Central memory CD8-positive, alpha-beta T cell (primary cell): ENCODE results near the gene FAM227A.

ENCODE experiments used
- ATAC-seq: fragments of 150-1000 bp; cut with Tn5 transposase; replicated peaks from 2 replicates; pipeline ENCODE4 v1.10.0; 2022; ENCODE audit warnings: mild to moderate bottlenecking, moderate FRiP score, moderate number of reproducible peaks; ENCODE audit not compliant: poor library complexity, severe bottlenecking; ENCODE audit errors: extremely low read depth
- DNase-seq, 2 donors: peaks; one replicate each; pipeline ENCODE4 v3.0.0; 2021; ENCODE audit warnings: low spot score in 2 of 2
- H3K27ac Mint-ChIP-seq: one replicate; pipeline ENCODE4 v1.8.0; 2022; ENCODE audit warnings: low read depth, mild to moderate bottlenecking, moderate library complexity, mixed read lengths
- H3K27me3 Mint-ChIP-seq: one replicate; pipeline ENCODE4 v1.8.0; 2022; ENCODE audit warnings: mixed read lengths
- H3K36me3 Mint-ChIP-seq: one replicate; pipeline ENCODE4 v1.8.0; 2022; ENCODE audit warnings: mild to moderate bottlenecking, moderate library complexity, mixed read lengths; ENCODE audit not compliant: insufficient read depth
- H3K4me1 Mint-ChIP-seq: one replicate; pipeline ENCODE4 v1.8.0; 2022; ENCODE audit warnings: mixed read lengths
- H3K4me3 Mint-ChIP-seq: one replicate; pipeline ENCODE4 v1.8.0; 2022; ENCODE audit warnings: mild to moderate bottlenecking, moderate library complexity, mixed read lengths
- H3K9me3 Mint-ChIP-seq: one replicate; pipeline ENCODE4 v1.8.0; 2022; ENCODE audit warnings: mixed read lengths

The FAM227A gene

DNA sequence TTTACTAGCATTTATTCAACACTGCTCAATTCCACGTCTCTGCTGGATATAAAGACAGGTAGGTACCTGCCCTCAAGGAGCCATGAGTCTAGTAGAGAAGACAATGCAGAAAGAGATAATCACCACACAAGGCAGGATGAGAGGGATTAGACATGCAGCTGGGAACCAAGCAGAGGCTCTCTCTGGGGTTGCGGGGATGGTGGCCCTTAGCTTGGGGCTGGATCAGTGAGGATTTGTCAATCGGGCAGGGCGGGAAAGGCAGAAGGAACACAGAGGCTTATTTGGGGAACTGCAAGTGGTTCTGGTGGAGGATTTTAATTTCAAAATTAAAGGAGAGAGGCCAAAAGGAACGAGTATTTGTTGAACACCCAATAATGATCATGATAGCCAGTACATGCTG lies 77.7 kb downstream of the FAM227A start:
- H3K27me3 Mint-ChIP-seq: no peaks in the 10 kb centered on the region
- no peaks in the 10 kb centered on the region for H3K4me1 Mint-ChIP-seq
- peaks cover 2% of the 10 kb centered on the region for H3K36me3 Mint-ChIP-seq
- no peak for ATAC-seq
- H3K9me3 Mint-ChIP-seq: no peaks in the 10 kb centered on the region
- H3K27ac Mint-ChIP-seq: no peak overlapping the region
- H3K4me3 Mint-ChIP-seq: no peak overlapping the region
- DNase-seq: no peak

DNA sequence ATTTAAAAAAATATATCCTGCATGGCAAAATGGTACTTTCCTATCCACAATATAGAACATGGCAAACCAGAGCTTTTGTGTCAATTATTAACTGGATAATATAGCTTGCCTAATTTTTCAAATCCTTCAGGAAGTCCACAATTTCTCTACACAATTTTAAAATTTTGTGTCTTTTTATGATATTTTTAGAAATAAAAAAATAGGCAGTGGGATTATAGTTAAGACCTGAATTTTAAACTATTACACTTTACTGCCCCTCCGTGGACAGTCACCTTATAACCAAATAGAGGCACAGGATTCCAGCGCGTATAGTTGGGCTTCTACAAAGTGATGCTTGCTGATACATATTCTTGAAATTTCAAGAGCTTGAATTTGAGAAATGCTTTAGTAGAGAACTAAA lies 84.1 kb downstream of the FAM227A start:
- Mint-ChIP-seq H3K27ac (no peak overlapping the region), H3K27me3 (no peaks in the 10 kb centered on the region), H3K9me3 (no peaks in the 10 kb centered on the region), H3K4me1 (peaks cover 12% of the 10 kb centered on the region), H3K4me3 (no peak overlapping the region), H3K36me3 (peaks cover 3% of the 10 kb centered on the region)
- ATAC-seq: no peak
- DNase-seq: no peak

DNA sequence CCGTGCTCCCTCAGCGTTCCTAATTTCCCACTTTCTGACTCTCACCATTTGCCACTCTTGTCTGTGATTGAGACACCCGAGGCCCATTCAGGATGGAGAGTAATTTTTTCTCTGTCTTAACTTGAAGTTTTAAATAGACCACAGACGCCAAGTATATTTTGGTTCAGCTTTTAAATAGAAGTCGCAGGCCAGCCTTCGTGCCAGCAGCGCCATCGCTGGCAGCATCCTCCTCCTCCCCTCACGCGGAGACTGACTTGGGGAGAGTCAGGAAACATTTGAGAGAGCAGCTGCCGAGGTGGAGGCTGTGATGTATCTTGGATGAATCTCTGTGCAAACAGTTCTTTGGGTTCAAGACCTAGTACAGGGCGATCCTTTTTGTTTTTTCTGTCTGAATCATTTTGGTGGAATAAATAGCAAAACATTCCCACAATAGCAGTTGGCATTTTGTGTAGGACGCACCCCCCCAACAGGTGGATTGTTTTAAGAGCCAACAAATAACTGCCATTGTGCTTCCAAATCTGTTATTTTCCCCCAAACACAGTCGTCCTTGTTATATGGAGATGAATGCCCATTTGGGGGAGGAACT lies 85.3 kb downstream of the FAM227A start:
- Mint-ChIP-seq H3K27ac (peak overlapping the region; percentile 74), H3K36me3 (peaks cover 3% of the 10 kb centered on the region), H3K9me3 (no peaks in the 10 kb centered on the region), H3K27me3 (no peaks in the 10 kb centered on the region), H3K4me3 (peak overlapping the region; percentile 83), H3K4me1 (peaks cover 12% of the 10 kb centered on the region)
- peak in 1 of 2 donors; percentile 13 for DNase-seq
- ATAC-seq: peak; percentile 27

DNA sequence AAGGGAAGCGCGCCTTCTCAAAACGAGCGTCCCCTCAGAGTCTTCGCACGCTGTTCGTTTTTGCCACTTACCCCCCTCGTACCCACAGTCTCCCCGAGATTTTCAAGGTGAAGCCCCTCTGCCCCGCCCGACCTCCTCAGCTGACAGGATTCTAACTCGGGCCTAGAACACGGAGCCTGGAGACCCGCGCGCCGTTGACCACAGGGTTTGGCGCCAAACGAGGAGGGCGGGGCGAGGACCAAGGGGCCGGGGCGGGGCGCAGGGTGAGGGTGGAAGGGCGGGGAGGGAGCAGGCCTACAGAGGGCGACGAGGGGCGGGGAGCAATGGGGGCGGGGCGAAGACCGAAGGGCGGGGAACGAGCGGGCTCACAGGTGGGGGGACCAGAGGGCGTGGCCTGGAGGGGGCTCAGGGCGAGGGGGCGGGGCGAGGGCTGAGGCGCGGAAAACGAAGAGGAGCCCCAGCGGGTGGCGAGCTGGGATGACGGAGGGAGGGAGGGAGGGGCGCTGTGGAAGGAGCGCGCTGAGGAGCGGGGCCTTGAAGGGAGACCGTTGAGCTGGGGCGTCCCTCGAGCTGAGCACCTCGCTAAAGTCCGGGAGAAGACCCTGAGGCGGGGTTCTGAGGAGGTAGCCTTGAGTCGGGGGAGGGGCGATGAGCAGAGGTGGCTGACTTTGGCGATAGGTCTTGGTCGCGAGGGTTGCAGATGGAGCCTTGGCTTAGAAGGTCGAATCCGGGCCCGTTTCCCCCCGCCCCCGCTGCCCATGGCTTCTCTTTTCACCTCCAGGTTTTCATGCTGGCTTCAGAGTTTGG lies 86.0 kb downstream of the FAM227A start, which contains the start of gene DMC1:
Gene DMC1 (minus strand): TSS at position 212 of the 807 bp plus-strand sequence. CDS start 1,927 bp downstream, outside the sequence.
- Mint-ChIP-seq H3K27me3 (no peaks in the 10 kb centered on the region), H3K27ac (peak within 1 kb of the TSS; percentile 74), H3K4me1 (peaks cover 12% of the 10 kb centered on the region), H3K36me3 (peaks cover 3% of the 10 kb centered on the region), H3K4me3 (peak within 1 kb of the TSS; percentile 83), H3K9me3 (no peaks in the 10 kb centered on the region)
- DNase-seq (peak; percentile 79 to 82), ATAC-seq (peak; percentile 90)

DNA sequence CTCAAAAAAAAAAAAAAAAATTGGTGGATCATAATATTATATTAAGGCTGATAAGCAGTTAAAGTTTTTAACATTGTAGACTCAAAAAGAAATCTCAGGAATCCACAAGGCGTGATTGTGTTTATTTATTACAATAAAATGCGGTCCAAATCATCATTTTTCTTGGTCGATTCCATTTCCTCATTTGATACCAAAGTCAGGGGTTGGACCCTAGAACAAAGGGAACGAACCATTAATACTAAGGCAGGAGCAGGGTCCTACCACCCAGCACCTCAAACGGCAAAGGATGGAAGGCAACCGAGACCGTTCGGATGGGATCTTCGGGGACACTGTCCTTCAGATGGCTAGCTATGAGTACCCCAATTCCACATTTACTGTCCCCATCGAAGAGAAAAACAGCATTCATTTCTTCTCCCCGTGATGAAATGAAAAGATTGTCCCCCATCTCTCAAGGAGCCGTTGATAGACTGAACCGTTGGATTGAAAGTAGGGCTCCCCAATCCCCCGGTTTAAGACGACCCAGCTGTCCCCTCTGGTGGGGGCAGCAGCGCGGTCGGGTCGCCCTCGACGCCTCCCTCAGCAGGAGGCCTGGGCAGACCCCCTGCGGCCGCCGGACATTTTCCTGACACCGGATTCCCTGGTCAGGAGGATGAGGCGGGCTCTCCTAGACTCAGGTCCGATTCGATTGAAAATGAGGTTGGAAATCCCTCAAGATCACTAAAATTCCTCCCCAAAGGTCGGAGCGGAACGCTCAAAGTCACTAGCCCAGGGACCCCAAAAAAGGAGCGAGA lies 86.8 kb downstream of the FAM227A start:
- Mint-ChIP-seq H3K4me3 (peak overlapping the region; percentile 83), H3K27me3 (no peaks in the 10 kb centered on the region), H3K36me3 (peaks cover 3% of the 10 kb centered on the region), H3K9me3 (no peaks in the 10 kb centered on the region), H3K27ac (no peak overlapping the region), H3K4me1 (peaks cover 12% of the 10 kb centered on the region)
- DNase-seq (no peak), ATAC-seq (no peak)

DNA sequence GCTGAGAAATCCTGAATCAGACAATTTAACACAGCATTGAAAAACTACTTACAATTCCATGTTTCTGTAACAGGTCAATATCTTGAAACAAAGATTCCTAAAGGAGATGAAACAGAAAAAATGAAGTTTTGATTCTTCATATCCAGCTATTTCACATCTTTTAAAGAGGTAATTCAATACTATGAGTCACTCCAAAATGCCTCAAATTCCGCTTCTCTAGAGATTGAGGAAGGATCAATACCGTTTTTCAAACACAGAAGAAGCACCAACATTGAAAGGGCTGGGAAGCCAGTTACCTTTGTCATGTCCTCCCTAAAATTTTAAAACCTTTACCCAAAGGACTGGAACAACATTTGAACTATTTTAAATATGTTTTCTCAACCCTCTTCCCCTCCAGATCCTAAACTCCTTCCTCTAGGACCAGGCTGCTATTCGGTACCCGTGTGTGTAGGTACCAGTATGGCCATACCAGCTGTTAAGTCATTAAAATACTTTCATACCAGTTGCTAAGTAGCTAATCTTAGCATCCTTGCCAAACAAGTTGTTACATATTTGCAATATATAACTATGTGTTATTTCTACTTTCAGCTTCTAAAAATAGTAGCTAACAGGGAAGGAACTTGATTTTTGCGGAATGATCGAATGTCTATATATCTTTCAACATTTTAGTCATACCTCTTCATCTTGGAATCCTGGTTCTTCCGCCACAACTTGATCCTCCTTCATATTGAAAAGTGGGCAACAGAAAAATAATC lies 88.5 kb downstream of the FAM227A start:
- Mint-ChIP-seq H3K36me3 (peaks cover 3% of the 10 kb centered on the region), H3K27ac (no peak overlapping the region), H3K4me3 (no peak overlapping the region), H3K27me3 (no peaks in the 10 kb centered on the region), H3K9me3 (no peaks in the 10 kb centered on the region), H3K4me1 (peaks cover 12% of the 10 kb centered on the region)
- ATAC-seq (no peak), DNase-seq (no peak)

DNA sequence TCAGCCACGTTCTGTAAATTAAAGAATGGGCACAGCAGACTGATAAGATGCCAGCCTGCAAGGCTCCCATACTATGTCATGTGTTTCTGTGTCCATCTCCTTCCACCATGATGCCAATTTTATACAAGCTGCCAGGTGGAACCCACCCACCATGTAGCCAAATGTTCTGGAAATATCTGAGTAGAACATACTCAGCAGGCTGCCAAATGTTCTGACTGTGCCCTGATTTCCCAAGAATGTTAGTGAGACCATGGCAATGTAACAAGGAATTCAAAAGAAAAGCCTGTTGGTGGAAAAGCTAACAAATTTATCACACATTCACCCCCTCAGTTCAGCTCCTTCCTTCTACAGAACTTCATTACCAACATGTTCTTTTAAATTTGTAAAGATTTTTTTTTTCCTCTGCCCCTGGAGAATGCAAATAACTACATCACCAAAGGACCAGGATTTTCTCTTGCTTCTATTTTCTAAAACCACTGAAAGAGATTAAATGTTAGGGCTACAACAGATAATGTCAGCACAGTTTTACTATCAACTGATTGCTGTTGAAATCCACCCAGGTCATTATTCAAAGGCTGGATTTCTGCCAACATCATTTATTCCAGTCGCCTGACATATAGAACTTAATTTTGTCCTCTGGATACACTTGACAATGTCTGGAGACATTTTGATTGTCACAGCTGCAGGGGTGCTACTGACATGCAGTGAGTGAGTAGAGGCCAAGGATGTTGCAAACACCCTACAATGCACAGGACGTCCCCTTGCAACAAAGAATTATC lies 89.3 kb downstream of the FAM227A start:
- DNase-seq: no peak
- no peaks in the 10 kb centered on the region for H3K9me3 Mint-ChIP-seq
- H3K4me3 Mint-ChIP-seq: no peak overlapping the region
- ATAC-seq: no peak
- H3K36me3 Mint-ChIP-seq: peaks cover 3% of the 10 kb centered on the region
- H3K27ac Mint-ChIP-seq: no peak overlapping the region
- no peaks in the 10 kb centered on the region for H3K27me3 Mint-ChIP-seq
- peaks cover 12% of the 10 kb centered on the region for H3K4me1 Mint-ChIP-seq

DNA sequence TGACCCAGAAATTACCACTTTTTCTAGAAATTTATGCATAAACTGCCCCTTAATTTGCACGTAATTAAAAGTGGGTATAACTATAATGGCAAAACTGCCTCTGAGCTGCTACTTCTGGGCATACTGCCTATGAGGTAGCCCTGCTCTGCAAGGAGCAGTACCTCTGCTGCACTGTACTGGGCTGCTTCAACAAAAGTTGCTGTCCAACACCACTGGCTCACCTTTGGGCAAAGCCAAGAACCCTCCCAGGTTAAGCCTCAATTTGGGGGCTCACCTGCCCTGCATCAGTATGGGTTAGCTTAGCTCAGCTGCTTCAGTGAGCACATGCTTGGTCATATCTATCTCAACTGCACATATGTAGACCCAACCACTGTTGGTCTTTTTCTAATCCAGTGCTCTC lies 90.8 kb downstream of the FAM227A start:
- H3K27ac Mint-ChIP-seq: no peak overlapping the region
- DNase-seq (no peak), ATAC-seq (no peak)
- peaks cover 3% of the 10 kb centered on the region for H3K36me3 Mint-ChIP-seq
- no peaks in the 10 kb centered on the region for H3K9me3 Mint-ChIP-seq
- H3K4me3 Mint-ChIP-seq: no peak overlapping the region
- no peaks in the 10 kb centered on the region for H3K27me3 Mint-ChIP-seq
- peaks cover under 1% of the 10 kb centered on the region for H3K4me1 Mint-ChIP-seq

DNA sequence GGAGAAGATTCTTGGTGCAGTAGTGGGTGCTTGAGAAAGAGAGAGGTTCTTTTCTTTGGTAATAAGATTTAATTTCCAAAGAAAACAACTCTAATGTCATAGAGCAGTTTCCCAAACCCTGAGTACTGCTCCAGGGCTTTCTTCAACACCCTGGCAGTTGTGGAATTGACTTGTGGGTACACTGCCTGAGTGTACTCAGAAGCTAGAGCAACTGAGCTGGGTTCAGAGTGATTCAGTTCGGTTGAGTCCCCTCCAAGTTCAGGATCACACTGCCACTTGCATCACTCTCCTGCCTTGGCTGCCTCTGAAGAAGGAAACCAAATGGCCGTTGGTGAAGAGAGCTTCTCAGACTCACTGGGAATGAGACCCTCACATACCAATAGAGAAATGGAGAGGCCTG lies 91.5 kb downstream of the FAM227A start:
- H3K27ac Mint-ChIP-seq: no peak overlapping the region
- ATAC-seq (no peak), DNase-seq (no peak)
- no peaks in the 10 kb centered on the region for H3K27me3 Mint-ChIP-seq
- no peaks in the 10 kb centered on the region for H3K36me3 Mint-ChIP-seq
- H3K9me3 Mint-ChIP-seq: no peaks in the 10 kb centered on the region
- H3K4me3 Mint-ChIP-seq: no peak overlapping the region
- no peaks in the 10 kb centered on the region for H3K4me1 Mint-ChIP-seq

DNA sequence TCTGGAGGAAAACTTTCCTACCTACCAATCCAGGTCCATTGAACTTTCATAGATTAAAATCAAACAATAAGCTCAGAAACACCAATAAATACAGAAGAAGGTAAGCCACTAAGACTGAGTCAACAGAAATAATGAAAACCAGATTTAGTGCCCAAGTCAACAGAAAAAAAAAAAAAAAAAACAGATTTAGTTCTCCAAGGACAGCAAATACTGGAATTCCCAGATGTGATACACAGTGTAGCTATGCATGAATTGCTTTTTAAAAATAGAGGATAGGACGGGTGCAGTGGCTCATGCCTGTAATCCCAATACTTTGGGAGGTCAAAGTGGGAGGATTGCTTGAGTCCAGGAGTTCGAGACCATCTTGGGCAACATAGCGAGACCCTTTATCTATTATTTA lies 101.9 kb downstream of the FAM227A start:
- DNase-seq (no peak), ATAC-seq (no peak)
- Mint-ChIP-seq H3K27ac (no peak overlapping the region), H3K9me3 (no peaks in the 10 kb centered on the region), H3K27me3 (no peaks in the 10 kb centered on the region), H3K4me1 (no peaks in the 10 kb centered on the region), H3K36me3 (no peaks in the 10 kb centered on the region), H3K4me3 (no peak overlapping the region)

DNA sequence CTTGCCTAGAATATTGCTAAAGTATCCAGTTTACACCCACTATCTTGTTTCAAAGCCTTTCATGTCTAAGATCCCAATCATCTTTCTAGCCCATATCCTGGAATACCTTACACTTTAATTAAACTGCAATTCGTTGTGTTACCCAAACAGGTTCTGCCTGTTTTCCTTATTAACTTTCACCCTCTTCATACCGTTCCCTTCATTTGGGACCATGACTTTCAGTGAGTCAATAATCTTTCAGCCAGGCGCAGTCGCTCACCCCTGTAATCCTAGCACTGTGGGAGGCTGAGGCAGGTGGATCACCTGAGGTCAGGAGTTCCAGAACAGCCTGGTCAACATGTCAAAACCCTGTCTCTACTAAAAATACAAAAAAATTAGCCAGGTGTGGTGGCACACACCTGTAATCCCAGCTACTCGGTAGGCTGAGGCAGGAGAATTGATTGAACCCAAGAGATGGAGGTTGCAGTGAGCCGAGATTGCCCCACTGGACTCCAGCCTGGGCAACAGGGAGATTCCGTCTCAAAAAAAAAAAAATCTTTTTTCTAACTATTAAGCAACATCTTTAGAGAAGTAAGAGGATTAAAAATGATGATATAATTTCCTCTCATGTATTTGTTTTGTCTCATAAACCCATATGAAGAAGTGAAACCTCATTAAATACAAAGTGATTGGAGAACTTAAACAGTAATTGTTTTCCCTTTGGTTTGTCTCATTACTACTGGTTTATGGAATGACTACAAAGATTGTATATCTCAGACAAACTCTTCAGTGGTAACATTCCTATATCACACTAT lies 106.9 kb downstream of the FAM227A start:
- ATAC-seq (no peak), DNase-seq (no peak)
- Mint-ChIP-seq H3K27ac (no peak overlapping the region), H3K27me3 (no peaks in the 10 kb centered on the region), H3K9me3 (peaks cover 3% of the 10 kb centered on the region), H3K36me3 (no peaks in the 10 kb centered on the region), H3K4me3 (no peak overlapping the region), H3K4me1 (no peaks in the 10 kb centered on the region)
